ENCODE results near the gene FNIP1.

FNIP1 gene

GRCh38 chr5:131794586-131794985 lies 2.2 kb downstream of the FNIP1 start:
- CTCF ChIA-PET: no interaction called here
- no peak for TF ChIP-seq FOXA1 (IDR thresholded peaks at IDR 0.05)
- no peak for DNase-seq (ENCODE audit: extremely low spot score)
- POLR2A ChIA-PET: no interaction called here

- CTCF ChIA-PET: no interaction called here
- no peak for TF ChIP-seq SP1 (IDR thresholded peaks at IDR 0.05)
- POLR2A ChIA-PET: no interaction called here
- no peak for DNase-seq (ENCODE audit: extremely low spot score)
Measured at GRCh38 chr5:131792896-131793295, 3.9 kb downstream of the FNIP1 start.

- TF ChIP-seq LEF1 (IDR thresholded peaks at IDR 0.05; ENCODE audit: borderline replicate concordance) (no peak), BHLHE40 (IDR thresholded peaks at IDR 0.05; ENCODE audit: borderline replicate concordance) (no peak), HDGF (IDR thresholded peaks at IDR 0.05; ENCODE audit: borderline replicate concordance) (no peak), FOXA1 (IDR thresholded peaks at IDR 0.05) (no peak), L3MBTL2 (conservative IDR thresholded peaks at IDR 0.05) (no peak), FOXK2 (IDR thresholded peaks at IDR 0.05) (no peak), PKNOX1 (IDR thresholded peaks at IDR 0.05) (no peak), ZNF384 (IDR thresholded peaks at IDR 0.05) (no peak), FOXM1 (IDR thresholded peaks at IDR 0.05; ENCODE audit: borderline replicate concordance) (no peak), SP1 (IDR thresholded peaks at IDR 0.05) (no peak), SUZ12 (IDR thresholded peaks at IDR 0.05) (no peak), ELF4 (IDR thresholded peaks at IDR 0.05) (no peak), CTBP1 (IDR thresholded peaks at IDR 0.05; ENCODE audit: borderline replicate concordance) (no peak), NFRKB (IDR thresholded peaks at IDR 0.05) (no peak)
- ChIA-PET POLR2A (no interaction called here), CTCF (no interaction called here)
- DNase-seq (ENCODE audit: extremely low spot score): no peak
Measured at GRCh38 chr5:131791866-131792265, 5.0 kb downstream of the FNIP1 start.

- ChIA-PET POLR2A (no interaction called here), CTCF (no interaction called here)
- no peak for TF ChIP-seq HDGF (IDR thresholded peaks at IDR 0.05; ENCODE audit: borderline replicate concordance)
- no peak for TF ChIP-seq ELF4 (IDR thresholded peaks at IDR 0.05)
- TF ChIP-seq FOXK2 (IDR thresholded peaks at IDR 0.05): no peak
- no peak for TF ChIP-seq FOXM1 (IDR thresholded peaks at IDR 0.05; ENCODE audit: borderline replicate concordance)
- no peak for TF ChIP-seq LEF1 (IDR thresholded peaks at IDR 0.05; ENCODE audit: borderline replicate concordance)
- no peak for TF ChIP-seq SP1 (IDR thresholded peaks at IDR 0.05)
- no peak for DNase-seq (ENCODE audit: extremely low spot score)
Measured at GRCh38 chr5:131790550-131790949, 6.3 kb downstream of the FNIP1 start.

GRCh38 chr5:131789765-131790164 lies 7.1 kb downstream of the FNIP1 start:
- TF ChIP-seq HDGF (IDR thresholded peaks at IDR 0.05; ENCODE audit: borderline replicate concordance): no peak
- POLR2A ChIA-PET: no interaction called here
- no peak for DNase-seq (ENCODE audit: extremely low spot score)
- CTCF ChIA-PET: no interaction called here

- ChIA-PET CTCF (no interaction called here), POLR2A (interaction anchor here (3.5 kb wide), 1 partner anchor 9 kb away, joined by 17 read pairs; the partner anchor contains the start of gene FNIP1)
- no peak for DNase-seq (ENCODE audit: extremely low spot score)
- no peak for TF ChIP-seq ELF4 (IDR thresholded peaks at IDR 0.05)
- no peak for TF ChIP-seq NFRKB (IDR thresholded peaks at IDR 0.05)
- no peak for TF ChIP-seq SUZ12 (IDR thresholded peaks at IDR 0.05)
- no peak for TF ChIP-seq ZNF384 (IDR thresholded peaks at IDR 0.05)
- no peak for TF ChIP-seq LEF1 (IDR thresholded peaks at IDR 0.05; ENCODE audit: borderline replicate concordance)
- no peak for TF ChIP-seq BHLHE40 (IDR thresholded peaks at IDR 0.05; ENCODE audit: borderline replicate concordance)
- no peak for TF ChIP-seq FOXA1 (IDR thresholded peaks at IDR 0.05)
- no peak for TF ChIP-seq CTBP1 (IDR thresholded peaks at IDR 0.05; ENCODE audit: borderline replicate concordance)
- no peak for TF ChIP-seq FOXK2 (IDR thresholded peaks at IDR 0.05)
- no peak for TF ChIP-seq FOXM1 (IDR thresholded peaks at IDR 0.05; ENCODE audit: borderline replicate concordance)
- no peak for TF ChIP-seq HDGF (IDR thresholded peaks at IDR 0.05; ENCODE audit: borderline replicate concordance)
- TF ChIP-seq ARNT (IDR thresholded peaks at IDR 0.05): no peak
- TF ChIP-seq SP1 (IDR thresholded peaks at IDR 0.05): no peak
- TF ChIP-seq PKNOX1 (IDR thresholded peaks at IDR 0.05): no peak
- TF ChIP-seq TARDBP (IDR thresholded peaks at IDR 0.05): no peak
Measured at GRCh38 chr5:131787736-131788135, 9.1 kb downstream of the FNIP1 start.

GRCh38 chr5:131786900-131787692 lies 9.7 kb downstream of the FNIP1 start:
- POLR2A ChIA-PET: interaction anchor here (3.5 kb wide), 1 partner anchor 10 kb away, joined by 17 read pairs; the partner anchor contains the start of gene FNIP1
- CTCF ChIA-PET: no interaction called here
- no peak for TF ChIP-seq HDGF (IDR thresholded peaks at IDR 0.05; ENCODE audit: borderline replicate concordance)
- no peak for TF ChIP-seq L3MBTL2 (conservative IDR thresholded peaks at IDR 0.05)
- TF ChIP-seq LEF1 (IDR thresholded peaks at IDR 0.05; ENCODE audit: borderline replicate concordance): no peak
- no peak for TF ChIP-seq BHLHE40 (IDR thresholded peaks at IDR 0.05; ENCODE audit: borderline replicate concordance)
- TF ChIP-seq CTBP1 (IDR thresholded peaks at IDR 0.05; ENCODE audit: borderline replicate concordance): no peak
- TF ChIP-seq ZNF384 (IDR thresholded peaks at IDR 0.05): no peak
- TF ChIP-seq ARNT (IDR thresholded peaks at IDR 0.05): no peak
- TF ChIP-seq FOXM1 (IDR thresholded peaks at IDR 0.05; ENCODE audit: borderline replicate concordance): no peak
- TF ChIP-seq PKNOX1 (IDR thresholded peaks at IDR 0.05): no peak
- no peak for TF ChIP-seq FOXK2 (IDR thresholded peaks at IDR 0.05)
- no peak for TF ChIP-seq ELF4 (IDR thresholded peaks at IDR 0.05)
- TF ChIP-seq SP1 (IDR thresholded peaks at IDR 0.05): no peak
- TF ChIP-seq TARDBP (IDR thresholded peaks at IDR 0.05): no peak
- no peak for TF ChIP-seq SUZ12 (IDR thresholded peaks at IDR 0.05)
- no peak for TF ChIP-seq FOXA1 (IDR thresholded peaks at IDR 0.05)
- no peak for TF ChIP-seq NFRKB (IDR thresholded peaks at IDR 0.05)
- DNase-seq (ENCODE audit: extremely low spot score): no peak

Measured in HEK293T (cell line).